Stimulated activated CD4-positive, alpha-beta T cell treated with anti-CD3 and anti-CD28 coated beads, Interleukin-2, amount 100 ng/mL, for 4 hours (primary cell): ENCODE results near the gene ATP6V0E1.

Source experiments
- DNase-seq: peaks from one replicate; pipeline ENCODE4 v3.0.0-alpha.2; 2020; ENCODE audit warnings: low read depth

ATP6V0E1 gene

GRCh38 chr5:172956936-172957335 is 26.6 kb upstream of the ATP6V0E1 start:
- no peak for DNase-seq

GRCh38 chr5:172957458-172957857 is 26.1 kb upstream of the ATP6V0E1 start:
- no peak for DNase-seq

- peak; percentile 48 for DNase-seq
These were observed 25.1 kb upstream of the ATP6V0E1 start for GRCh38 chr5:172958331-172959046.

GRCh38 chr5:172959824-172960799 is 23.5 kb upstream of the ATP6V0E1 start:
- no peak for DNase-seq

- no peak for DNase-seq
These were observed 13.7 kb upstream of the ATP6V0E1 start for GRCh38 chr5:172969921-172970320.

GRCh38 chr5:172971482-172971881 is 12.1 kb upstream of the ATP6V0E1 start:
- DNase-seq = no peak

- DNase-seq = no peak
These were observed 11.0 kb upstream of the ATP6V0E1 start for GRCh38 chr5:172972552-172972951.

GRCh38 chr5:172973127-172973916 is 10.2 kb upstream of the ATP6V0E1 start:
- DNase-seq = no peak

- DNase-seq = no peak
These were observed 9.6 kb upstream of the ATP6V0E1 start for GRCh38 chr5:172973931-172974330.

- DNase-seq = no peak
These were observed 8.3 kb upstream of the ATP6V0E1 start for GRCh38 chr5:172975289-172975688.

- no peak for DNase-seq
These were observed 3.8 kb upstream of the ATP6V0E1 start for GRCh38 chr5:172979778-172980177.

- no peak for DNase-seq
These were observed 1.6 kb upstream of the ATP6V0E1 start for GRCh38 chr5:172981931-172982330.

GRCh38 chr5:172984244-172984953 is 828 bp downstream of the ATP6V0E1 start:
- DNase-seq = peak; percentile 68

GRCh38 chr5:172985596-172985995 is 2.0 kb downstream of the ATP6V0E1 start:
- DNase-seq = no peak

GRCh38 chr5:172988276-172988675 is 4.7 kb downstream of the ATP6V0E1 start:
- DNase-seq = no peak

GRCh38 chr5:172990776-172991175 is 7.2 kb downstream of the ATP6V0E1 start:
- no peak for DNase-seq

- no peak for DNase-seq
These were observed 10.8 kb downstream of the ATP6V0E1 start for GRCh38 chr5:172994405-172994804.

- DNase-seq = no peak
These were observed 15.9 kb downstream of the ATP6V0E1 start for GRCh38 chr5:172999372-172999973.

GRCh38 chr5:172999974-173000373 is 16.4 kb downstream of the ATP6V0E1 start:
- no peak for DNase-seq

- DNase-seq = no peak
These were observed 17.8 kb downstream of the ATP6V0E1 start for GRCh38 chr5:173001229-173001841.

- no peak for DNase-seq
These were observed 19.8 kb downstream of the ATP6V0E1 start for GRCh38 chr5:173003360-173003759.
